HFFc6 (cell line): ENCODE results near the gene ZC3H7B. TPM values are rescaled to one million over a fixed set of nuclear protein-coding genes. Genes with fewer than 3 reads are reported as not detected.

ENCODE experiments used
- DNase-seq: peaks from one replicate; pipeline ENCODE4 v3.0.0-alpha.2; 2018
- H3K27ac Mint-ChIP-seq: 2 replicates; pipeline ENCODE4 v1.8.0; 2020; ENCODE audit warnings: mild to moderate bottlenecking, mixed read lengths
- H3K27me3 Mint-ChIP-seq: 2 replicates; pipeline ENCODE4 v1.8.0; 2021; ENCODE audit warnings: mild to moderate bottlenecking, moderate library complexity, mixed read lengths; ENCODE audit not compliant: insufficient read depth
- H3K36me3 Mint-ChIP-seq: 2 replicates; pipeline ENCODE4 v1.8.0; 2021; ENCODE audit warnings: low read depth, mixed read lengths
- H3K4me1 Mint-ChIP-seq: 2 replicates; pipeline ENCODE4 v1.8.0; 2020; ENCODE audit warnings: low read depth, mixed read lengths
- H3K4me3 Mint-ChIP-seq: 2 replicates; pipeline ENCODE4 v1.8.0; 2020; ENCODE audit warnings: mild to moderate bottlenecking, moderate library complexity, mixed read lengths
- H3K9me3 Mint-ChIP-seq: 2 replicates; pipeline ENCODE4 v1.8.0; 2020; ENCODE audit warnings: mild to moderate bottlenecking, mixed read lengths
- CTCF ChIP-seq: fragments of 200-600 bp; sonication (generic); IDR thresholded peaks from 2 replicates; pipeline ENCODE4 v1.5.0; 2021; ENCODE audit warnings: antibody characterized with exemption, mild to moderate bottlenecking
- total RNA-seq, 6 experiments: library from RNA; stranded (reverse); fragmentation: NEBNext Ultra II Directional; extraction: Animal tissue kit (Norgen Biotek cat#: 25700); gene quantifications; 2 replicates in 1 of 6; 3 replicates in 5 of 6; pipeline ENCODE4 v1.2.3, GENCODE V29; 2021

ZC3H7B gene
- total RNA-seq, 6 experiments from 2014 or later: 108 to 137 (median 130) TPM

GRCh38 chr22:41383085-41383484, 81.8 kb downstream of the ZC3H7B start:
- Mint-ChIP-seq H3K27me3 (no peaks in the 10 kb centered on the region; the same call in none of the 2 replicates), H3K4me3 (peak overlapping the region; percentile 88), H3K4me1 (peaks cover 25% of the 10 kb centered on the region), H3K27ac (no peak overlapping the region), H3K9me3 (no peaks in the 10 kb centered on the region), H3K36me3 (no peaks in the 10 kb centered on the region)
- no peak for TF ChIP-seq CTCF
- DNase-seq: no peak

GRCh38 chr22:41384128-41384527, 82.8 kb downstream of the ZC3H7B start:
- no peak overlapping the region for H3K27ac Mint-ChIP-seq
- H3K4me1 Mint-ChIP-seq: peaks cover 25% of the 10 kb centered on the region
- no peak overlapping the region; the same call in 1 of the 2 replicates for H3K4me3 Mint-ChIP-seq
- H3K27me3 Mint-ChIP-seq: no peaks in the 10 kb centered on the region; the same call in none of the 2 replicates
- no peaks in the 10 kb centered on the region for H3K9me3 Mint-ChIP-seq
- TF ChIP-seq CTCF: no peak
- no peak for DNase-seq
- H3K36me3 Mint-ChIP-seq: peaks cover 4% of the 10 kb centered on the region; the same call in 1 of the 2 replicates

GRCh38 chr22:41387341-41387740, 86.0 kb downstream of the ZC3H7B start:
- no peak for DNase-seq
- no peaks in the 10 kb centered on the region for H3K9me3 Mint-ChIP-seq
- TF ChIP-seq CTCF: no peak
- H3K36me3 Mint-ChIP-seq: peaks cover 15% of the 10 kb centered on the region
- no peak overlapping the region for H3K4me3 Mint-ChIP-seq
- no peaks in the 10 kb centered on the region; the same call in none of the 2 replicates for H3K27me3 Mint-ChIP-seq
- H3K27ac Mint-ChIP-seq: no peak overlapping the region
- peaks cover 15% of the 10 kb centered on the region for H3K4me1 Mint-ChIP-seq

- H3K36me3 Mint-ChIP-seq: peaks cover 22% of the 10 kb centered on the region
- peaks cover 2% of the 10 kb centered on the region; the same call in 1 of the 2 replicates for H3K27me3 Mint-ChIP-seq
- DNase-seq: no peak
- no peak for TF ChIP-seq CTCF
- no peak overlapping the region for H3K27ac Mint-ChIP-seq
- H3K4me3 Mint-ChIP-seq: no peak overlapping the region
- H3K9me3 Mint-ChIP-seq: no peaks in the 10 kb centered on the region
- peaks cover 15% of the 10 kb centered on the region for H3K4me1 Mint-ChIP-seq
These were observed 92.7 kb downstream of the ZC3H7B start for GRCh38 chr22:41394012-41394356.

- H3K36me3 Mint-ChIP-seq: peaks cover 15% of the 10 kb centered on the region
- TF ChIP-seq CTCF: no peak
- H3K9me3 Mint-ChIP-seq: no peaks in the 10 kb centered on the region
- H3K4me1 Mint-ChIP-seq: peaks cover 15% of the 10 kb centered on the region
- DNase-seq: no peak
- H3K27ac Mint-ChIP-seq: no peak overlapping the region
- H3K27me3 Mint-ChIP-seq: peaks cover 2% of the 10 kb centered on the region; the same call in 1 of the 2 replicates
- H3K4me3 Mint-ChIP-seq: no peak overlapping the region
These were observed 94.4 kb downstream of the ZC3H7B start for GRCh38 chr22:41395531-41396240.
